ENCODE data around the gene COL13A1.

Gene COL13A1

DNA sequence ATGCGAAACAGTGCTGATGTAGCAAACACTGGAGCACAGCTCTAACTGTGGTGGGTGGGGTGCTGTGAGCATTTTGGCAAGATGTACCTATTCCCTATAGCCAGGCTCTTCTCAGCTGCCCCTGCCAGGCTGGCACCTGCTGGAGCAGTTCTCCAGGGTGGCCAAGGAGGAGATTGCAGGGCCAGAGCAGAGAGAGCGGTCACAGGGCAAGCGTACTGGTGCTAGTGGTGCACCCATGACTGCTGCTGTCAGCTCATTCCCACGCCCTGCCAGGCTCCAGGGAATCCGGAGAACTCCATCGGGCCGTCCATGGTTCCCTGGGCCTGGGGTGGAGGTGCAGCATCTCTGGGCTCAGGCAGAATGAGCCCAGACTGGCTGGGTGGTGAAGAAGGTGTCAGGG, 2.1 kb downstream of the COL13A1 start:
- Histone ChIP-seq H4K20me1 (ENCODE audit: insufficient read depth, low read length) (no peaks in the 10 kb centered on the region), H3K9me2 (ENCODE audit: low read depth, low read length) (no peaks in the 10 kb centered on the region), H3F3A (ENCODE audit: insufficient read depth, low read length) (no peaks in the 10 kb centered on the region), H3K27ac (ENCODE audit: low read depth, low read length, poor library complexity, severe bottlenecking) (no peak overlapping the region), H2AFZ (ENCODE audit: low read length) (no peak overlapping the region), H3K36me3 (ENCODE audit: insufficient read depth, low read length) (no peaks in the 10 kb centered on the region), H3K27me3 (ENCODE audit: insufficient read depth, low read length) (0 out of 2 replicates have a peak, but pooled peaks cover 4% of the 10 kb centered on the region), H3K79me2 (ENCODE audit: insufficient read depth, low read length) (no peaks in the 10 kb centered on the region), H3K9me3 (ENCODE audit: low read length) (no peaks in the 10 kb centered on the region), H3K9ac (ENCODE audit: low read length) (no peak overlapping the region), H3K4me1 (ENCODE audit: insufficient read depth, low read length, severe bottlenecking) (no peaks in the 10 kb centered on the region), H3K4me3 (ENCODE audit: low read depth, low read length, poor library complexity, severe bottlenecking) (no peak overlapping the region), H3K4me2 (ENCODE audit: low read length) (no peak overlapping the region)
- TF ChIP-seq, protein P1, sequence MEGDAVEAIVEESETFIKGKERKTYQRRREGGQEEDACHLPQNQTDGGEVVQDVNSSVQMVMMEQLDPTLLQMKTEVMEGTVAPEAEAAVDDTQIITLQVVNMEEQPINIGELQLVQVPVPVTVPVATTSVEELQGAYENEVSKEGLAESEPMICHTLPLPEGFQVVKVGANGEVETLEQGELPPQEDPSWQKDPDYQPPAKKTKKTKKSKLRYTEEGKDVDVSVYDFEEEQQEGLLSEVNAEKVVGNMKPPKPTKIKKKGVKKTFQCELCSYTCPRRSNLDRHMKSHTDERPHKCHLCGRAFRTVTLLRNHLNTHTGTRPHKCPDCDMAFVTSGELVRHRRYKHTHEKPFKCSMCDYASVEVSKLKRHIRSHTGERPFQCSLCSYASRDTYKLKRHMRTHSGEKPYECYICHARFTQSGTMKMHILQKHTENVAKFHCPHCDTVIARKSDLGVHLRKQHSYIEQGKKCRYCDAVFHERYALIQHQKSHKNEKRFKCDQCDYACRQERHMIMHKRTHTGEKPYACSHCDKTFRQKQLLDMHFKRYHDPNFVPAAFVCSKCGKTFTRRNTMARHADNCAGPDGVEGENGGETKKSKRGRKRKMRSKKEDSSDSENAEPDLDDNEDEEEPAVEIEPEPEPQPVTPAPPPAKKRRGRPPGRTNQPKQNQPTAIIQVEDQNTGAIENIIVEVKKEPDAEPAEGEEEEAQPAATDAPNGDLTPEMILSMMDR (IDR thresholded peaks at IDR 0.05; ENCODE audit: low read length) = no peak
- no peak for TF ChIP-seq EZH2 (IDR thresholded peaks at IDR 0.05; ENCODE audit: borderline replicate concordance, low read length)

DNA sequence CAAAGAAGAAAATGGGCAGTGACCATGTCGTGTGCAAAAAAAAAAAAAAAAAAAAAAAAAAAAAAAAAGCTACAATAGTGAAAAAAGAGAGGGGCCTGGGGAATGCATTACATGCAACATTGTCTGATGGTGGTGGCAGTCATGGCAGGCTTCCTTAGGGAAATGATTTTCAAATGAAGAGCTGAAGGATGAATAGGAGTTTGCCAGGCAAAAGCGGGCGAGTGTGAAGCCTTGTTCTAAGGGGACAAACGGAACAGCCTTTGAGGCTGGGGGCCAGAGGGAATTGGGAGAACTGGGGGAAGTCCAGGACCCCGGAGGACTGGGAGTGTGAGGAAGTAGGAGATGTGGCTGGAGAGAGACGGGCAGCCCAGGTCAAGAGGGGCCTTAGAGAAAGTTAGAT, 3.1 kb downstream of the COL13A1 start:
- Histone ChIP-seq H3K9ac (ENCODE audit: low read length) (no peak overlapping the region), H3K27me3 (ENCODE audit: insufficient read depth, low read length) (0 out of 2 replicates have a peak, but pooled peaks cover 4% of the 10 kb centered on the region), H2AFZ (ENCODE audit: low read length) (no peak overlapping the region), H3K4me2 (ENCODE audit: low read length) (no peak overlapping the region), H4K20me1 (ENCODE audit: insufficient read depth, low read length) (no peaks in the 10 kb centered on the region), H3K9me2 (ENCODE audit: low read depth, low read length) (no peaks in the 10 kb centered on the region), H3K27ac (ENCODE audit: low read depth, low read length, poor library complexity, severe bottlenecking) (no peak overlapping the region), H3K9me3 (ENCODE audit: low read length) (no peaks in the 10 kb centered on the region), H3K4me1 (ENCODE audit: insufficient read depth, low read length, severe bottlenecking) (no peaks in the 10 kb centered on the region), H3K79me2 (ENCODE audit: insufficient read depth, low read length) (no peaks in the 10 kb centered on the region), H3K4me3 (ENCODE audit: low read depth, low read length, poor library complexity, severe bottlenecking) (no peak overlapping the region), H3K36me3 (ENCODE audit: insufficient read depth, low read length) (no peaks in the 10 kb centered on the region), H3F3A (ENCODE audit: insufficient read depth, low read length) (no peaks in the 10 kb centered on the region)
- TF ChIP-seq, protein P1 (IDR thresholded peaks at IDR 0.05; ENCODE audit: low read length) = no peak
- no peak for TF ChIP-seq EZH2 (IDR thresholded peaks at IDR 0.05; ENCODE audit: borderline replicate concordance, low read length)

DNA sequence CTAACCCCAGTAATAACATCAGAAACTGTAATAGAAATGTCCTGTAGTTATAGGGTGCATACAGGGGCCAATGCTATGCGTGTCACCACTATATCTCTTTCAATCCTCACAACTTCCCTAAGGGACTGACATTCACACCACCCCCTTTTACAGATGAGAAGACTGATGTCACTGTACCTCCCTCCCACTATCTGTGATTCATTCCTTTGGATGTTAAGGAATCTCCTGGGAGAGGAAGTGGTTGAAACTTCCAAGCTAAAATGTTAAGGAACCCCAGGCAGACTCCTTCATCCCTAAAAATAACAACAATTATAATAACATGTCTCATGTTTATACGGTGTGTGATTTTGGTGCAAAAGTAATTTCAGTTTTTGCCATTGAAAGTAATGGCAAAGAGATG, 5.4 kb downstream of the COL13A1 start:
- no peaks in the 10 kb centered on the region for H3K27me3 ChIP-seq (ENCODE audit: insufficient read depth, low read length)
- H3K9me3 ChIP-seq (ENCODE audit: low read length) = no peaks in the 10 kb centered on the region
- H3K4me2 ChIP-seq (ENCODE audit: low read length) = no peak overlapping the region
- no peak overlapping the region for H3K9ac ChIP-seq (ENCODE audit: low read length)
- H2AFZ ChIP-seq (ENCODE audit: low read length) = no peak overlapping the region
- H3K36me3 ChIP-seq (ENCODE audit: insufficient read depth, low read length) = no peaks in the 10 kb centered on the region
- H3K4me3 ChIP-seq (ENCODE audit: low read depth, low read length, poor library complexity, severe bottlenecking) = no peak overlapping the region
- H4K20me1 ChIP-seq (ENCODE audit: insufficient read depth, low read length) = no peaks in the 10 kb centered on the region
- no peaks in the 10 kb centered on the region for H3K4me1 ChIP-seq (ENCODE audit: insufficient read depth, low read length, severe bottlenecking)
- H3K27ac ChIP-seq (ENCODE audit: low read depth, low read length, poor library complexity, severe bottlenecking) = no peak overlapping the region
- no peaks in the 10 kb centered on the region for H3K9me2 ChIP-seq (ENCODE audit: low read depth, low read length)
- no peak for TF ChIP-seq EZH2 (IDR thresholded peaks at IDR 0.05; ENCODE audit: borderline replicate concordance, low read length)
- TF ChIP-seq, protein P1 (IDR thresholded peaks at IDR 0.05; ENCODE audit: low read length) = no peak
- H3F3A ChIP-seq (ENCODE audit: insufficient read depth, low read length) = no peaks in the 10 kb centered on the region
- no peaks in the 10 kb centered on the region for H3K79me2 ChIP-seq (ENCODE audit: insufficient read depth, low read length)
